ENCODE data around the gene VPS13D. TPM values are rescaled to one million over a fixed set of nuclear protein-coding genes. Genes with fewer than 3 reads are reported as not detected.

Gene VPS13D
- total RNA-seq, 1 experiment from 2014 or later, result 31.6 TPM

DNA sequence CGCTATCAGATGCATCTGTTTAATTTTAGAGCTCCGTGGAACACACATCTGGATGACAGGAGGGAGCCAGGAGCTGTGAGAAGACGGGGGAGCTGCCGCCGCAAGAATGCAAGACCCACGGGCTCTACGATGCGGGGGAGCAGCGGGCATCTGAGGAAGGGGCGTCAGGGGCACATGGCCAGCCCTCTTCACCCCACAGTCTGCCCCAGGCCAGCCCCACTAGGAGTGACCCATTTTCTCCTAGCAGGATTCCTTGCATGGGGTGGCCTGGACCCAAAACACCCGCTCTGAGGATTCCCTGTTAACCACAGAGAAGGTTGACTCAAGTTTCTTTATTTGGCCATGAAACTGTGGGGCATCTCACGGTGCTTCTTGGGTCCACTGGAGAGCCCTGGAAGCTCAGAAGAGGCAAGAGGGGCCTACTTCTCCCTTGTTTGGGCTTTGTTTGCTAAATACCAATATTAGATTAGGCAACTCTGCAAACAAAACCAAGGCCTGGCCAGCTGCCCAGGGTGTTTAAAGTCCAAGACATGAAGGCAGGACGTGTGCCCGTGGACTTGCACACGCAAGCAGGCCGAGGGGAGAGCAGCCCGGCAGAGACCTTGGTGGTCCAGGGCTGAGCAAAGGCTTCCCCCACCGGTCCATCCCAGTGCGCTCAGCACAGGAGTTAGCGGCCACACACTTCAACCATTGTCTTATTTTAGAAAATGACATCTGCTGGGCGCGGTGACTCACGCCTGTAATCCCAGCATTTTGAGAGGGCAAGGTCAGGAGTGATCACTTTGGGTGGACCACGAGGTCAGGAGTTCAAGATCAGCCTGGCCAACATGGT is 298.4 kb downstream of the VPS13D start:
- DNase-seq (ENCODE audit: low read depth, low spot score), result no peak
- POLR2A ChIA-PET, result interaction anchor here (0.6 to 0.9 kb wide), 3 partner anchors 11 to 50 kb away, joined by 3 read pairs; no protein-coding TSS in a partner anchor
- CTCF ChIA-PET, result interaction anchor here (1.0 kb wide), 1 partner anchor 10 kb away, joined by 3 read pairs; no protein-coding TSS in a partner anchor
- H3K4me2 ChIP-seq (ENCODE audit: low read length), result peak overlapping the region; percentile 63
- H2AFZ ChIP-seq (ENCODE audit: low read depth, low read length, poor library complexity, severe bottlenecking), result peak overlapping the region; percentile 72
- no peaks in the 10 kb centered on the region for H3K36me3 ChIP-seq (ENCODE audit: control insufficient read depth in 1 of 2, insufficient read depth in 2 of 2, low read length in 2 of 2)
- H3K27me3 ChIP-seq (ENCODE audit: insufficient read depth, low read length), result no peaks in the 10 kb centered on the region
- no peak overlapping the region for H3K27ac ChIP-seq (ENCODE audit: low read depth, low read length)
- H3K4me1 ChIP-seq (ENCODE audit: control insufficient read depth in 1 of 2, insufficient read depth in 2 of 2, low read length in 2 of 2), result peaks cover 21 to 42% of the 10 kb centered on the region in 2 experiments; a peak in 3 of 4 replicates
- ATAC-seq, result peak; percentile 65
- H3K9me2 ChIP-seq (ENCODE audit: insufficient read depth), result no peaks in the 10 kb centered on the region
- H3K79me2 ChIP-seq (ENCODE audit: insufficient read depth, low read length), result no peaks in the 10 kb centered on the region
- H3K9me3 ChIP-seq (ENCODE audit: control insufficient read depth in 1 of 2, insufficient read depth in 1 of 2, low read depth in 1 of 2, low read length in 2 of 2), result no peaks in the 10 kb centered on the region
- H3K4me3 ChIP-seq (replicated peaks in 1 of 2; ENCODE audit: low read depth in 1 of 2, low read length in 2 of 2), result no peak overlapping the region; a peak in 1 of 4 replicates
- H4K20me1 ChIP-seq (ENCODE audit: insufficient read depth), result no peaks in the 10 kb centered on the region
- intact Hi-C loops (cut with micrococcal nuclease), result no loop called here
- no peak overlapping the region for H3K9ac ChIP-seq (ENCODE audit: low read length)
- RAD21 ChIA-PET (ENCODE audit: low non-redundant PET in 1 of 2, low total read pairs in 2 of 2, uncharacterized antibody in 2 of 2, unreplicated experiment in 2 of 2), result no interaction called here
- BruUV-seq (replicated peaks), result no TSS peak
- TF ChIP-seq, protein P1, sequence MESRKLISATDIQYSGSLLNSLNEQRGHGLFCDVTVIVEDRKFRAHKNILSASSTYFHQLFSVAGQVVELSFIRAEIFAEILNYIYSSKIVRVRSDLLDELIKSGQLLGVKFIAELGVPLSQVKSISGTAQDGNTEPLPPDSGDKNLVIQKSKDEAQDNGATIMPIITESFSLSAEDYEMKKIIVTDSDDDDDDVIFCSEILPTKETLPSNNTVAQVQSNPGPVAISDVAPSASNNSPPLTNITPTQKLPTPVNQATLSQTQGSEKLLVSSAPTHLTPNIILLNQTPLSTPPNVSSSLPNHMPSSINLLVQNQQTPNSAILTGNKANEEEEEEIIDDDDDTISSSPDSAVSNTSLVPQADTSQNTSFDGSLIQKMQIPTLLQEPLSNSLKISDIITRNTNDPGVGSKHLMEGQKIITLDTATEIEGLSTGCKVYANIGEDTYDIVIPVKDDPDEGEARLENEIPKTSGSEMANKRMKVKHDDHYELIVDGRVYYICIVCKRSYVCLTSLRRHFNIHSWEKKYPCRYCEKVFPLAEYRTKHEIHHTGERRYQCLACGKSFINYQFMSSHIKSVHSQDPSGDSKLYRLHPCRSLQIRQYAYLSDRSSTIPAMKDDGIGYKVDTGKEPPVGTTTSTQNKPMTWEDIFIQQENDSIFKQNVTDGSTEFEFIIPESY (IDR thresholded peaks at IDR 0.05; ENCODE audit: extremely low read depth, insufficient replicate concordance, low read length), result no peak
- TF ChIP-seq CEBPB (IDR thresholded peaks at IDR 0.05; ENCODE audit: low read depth) (peak; percentile 63), ELF1 (IDR thresholded peaks at IDR 0.05; ENCODE audit: borderline replicate concordance, low read depth) (no peak), ZNF274 (IDR thresholded peaks at IDR 0.05; ENCODE audit: low read depth, low read length) (no peak), SRF (IDR thresholded peaks at IDR 0.05; ENCODE audit: low read depth) (no peak), SP1 (IDR thresholded peaks at IDR 0.05; ENCODE audit: low read depth) (peak; percentile 42; the same call in 1 of the 2 replicates), EZH2 (IDR thresholded peaks at IDR 0.05) (no peak), FOSL1 (IDR thresholded peaks at IDR 0.05; ENCODE audit: low read depth) (peak; percentile 57; the same call in 1 of the 2 replicates), ZFX (IDR thresholded peaks at IDR 0.05) (no peak), SIN3A (IDR thresholded peaks at IDR 0.05; ENCODE audit: low read depth) (no peak), ATF3 (IDR thresholded peaks at IDR 0.05) (no peak), RAD21 (IDR thresholded peaks at IDR 0.05; ENCODE audit: low read depth) (no peak), YY1 (IDR thresholded peaks at IDR 0.05; ENCODE audit: extremely low read depth, insufficient replicate concordance, low read depth, low read length) (no peak), CBX3 (IDR thresholded peaks at IDR 0.05; ENCODE audit: low read depth) (peak; percentile 59; the same call in 1 of the 2 replicates), REST (IDR thresholded peaks at IDR 0.05; ENCODE audit: low read depth) (no peak), EGR1 (IDR thresholded peaks at IDR 0.05; ENCODE audit: low read depth) (no peak), EZH2phosphoT487 (IDR thresholded peaks at IDR 0.05; ENCODE audit: borderline replicate concordance) (no peak), TCF7L2 (IDR thresholded peaks at IDR 0.05; ENCODE audit: borderline replicate concordance, extremely low read depth, insufficient read depth, insufficient read length) (no peak)
- TF ChIP-seq, protein P2, sequence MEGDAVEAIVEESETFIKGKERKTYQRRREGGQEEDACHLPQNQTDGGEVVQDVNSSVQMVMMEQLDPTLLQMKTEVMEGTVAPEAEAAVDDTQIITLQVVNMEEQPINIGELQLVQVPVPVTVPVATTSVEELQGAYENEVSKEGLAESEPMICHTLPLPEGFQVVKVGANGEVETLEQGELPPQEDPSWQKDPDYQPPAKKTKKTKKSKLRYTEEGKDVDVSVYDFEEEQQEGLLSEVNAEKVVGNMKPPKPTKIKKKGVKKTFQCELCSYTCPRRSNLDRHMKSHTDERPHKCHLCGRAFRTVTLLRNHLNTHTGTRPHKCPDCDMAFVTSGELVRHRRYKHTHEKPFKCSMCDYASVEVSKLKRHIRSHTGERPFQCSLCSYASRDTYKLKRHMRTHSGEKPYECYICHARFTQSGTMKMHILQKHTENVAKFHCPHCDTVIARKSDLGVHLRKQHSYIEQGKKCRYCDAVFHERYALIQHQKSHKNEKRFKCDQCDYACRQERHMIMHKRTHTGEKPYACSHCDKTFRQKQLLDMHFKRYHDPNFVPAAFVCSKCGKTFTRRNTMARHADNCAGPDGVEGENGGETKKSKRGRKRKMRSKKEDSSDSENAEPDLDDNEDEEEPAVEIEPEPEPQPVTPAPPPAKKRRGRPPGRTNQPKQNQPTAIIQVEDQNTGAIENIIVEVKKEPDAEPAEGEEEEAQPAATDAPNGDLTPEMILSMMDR (IDR thresholded peaks at IDR 0.05 in 2 of 3, conservative IDR thresholded peaks at IDR 0.05 in 1 of 3; ENCODE audit: borderline replicate concordance in 1 of 3, insufficient read depth in 1 of 3, low read depth in 2 of 3, low read length in 2 of 3), result no peak

Data from HCT116 (cell line).